Measurements from ENCODE around the gene LHFPL6. TPM values are rescaled to one million over a fixed set of nuclear protein-coding genes. Genes with fewer than 3 reads are reported as not detected.

Gene LHFPL6
- polyA plus RNA-seq, 2 of the 4 experiments (the other 2 are of a cell fraction) = 1.7 to 5.4 TPM

GRCh38 chr13:39302820-39303219, 300.2 kb downstream of the LHFPL6 start:
- POLR2A ChIA-PET = interaction anchor here (0.7 kb wide), 1 partner anchor 464 kb away, joined by 4 read pairs; no protein-coding TSS in a partner anchor
- H3K4me1 ChIP-seq = no peaks in the 10 kb centered on the region
- no peak for FAIRE-seq
- TF ChIP-seq ESRRA (IDR thresholded peaks at IDR 0.05; ENCODE audit: borderline replicate concordance, low read length) (no peak), FOXS1 (CRISPR knock-in tag; IDR thresholded peaks at IDR 0.05) (no peak), RARB (CRISPR knock-in tag; IDR thresholded peaks at IDR 0.05) (no peak), POLR2AphosphoS2 (conservative IDR thresholded peaks at IDR 0.05; ENCODE audit: low read length) (no peak), ATOH8 (CRISPR knock-in tag; IDR thresholded peaks at IDR 0.05; ENCODE audit: low read depth) (no peak), MAFK (IDR thresholded peaks at IDR 0.05; ENCODE audit: partially characterized antibody) (peak; percentile 31), REST (IDR thresholded peaks at IDR 0.05) (no peak), KDM5A (IDR thresholded peaks at IDR 0.05) (no peak)
- DNase-seq (ENCODE audit: low read depth in 1 of 2, low spot score in 1 of 2) = no peak
- H3K27ac ChIP-seq = no peak overlapping the region
- CTCF ChIA-PET = no interaction called here
- no peaks in the 10 kb centered on the region for H3K9me3 ChIP-seq
- 28% methylated on average over 3 of the region's 3 CpGs for WGBS (ENCODE audit: missing lambda C conversion rate)
- H3K4me3 ChIP-seq = no peak overlapping the region
- H3K4me2 ChIP-seq = no peak overlapping the region
- no peak for ATAC-seq

GRCh38 chr13:39298951-39299350, 304.0 kb downstream of the LHFPL6 start:
- Histone ChIP-seq H3K27ac (no peak overlapping the region), H3K4me1 (no peaks in the 10 kb centered on the region), H3K9me3 (no peaks in the 10 kb centered on the region), H3K4me3 (no peak overlapping the region), H3K4me2 (no peak overlapping the region)
- no peak for DNase-seq (ENCODE audit: low read depth in 1 of 2, low spot score in 1 of 2)
- no peak for ATAC-seq
- FAIRE-seq = no peak
- POLR2A ChIA-PET = no interaction called here
- CTCF ChIA-PET = no interaction called here
- TF ChIP-seq RAD21 (conservative IDR thresholded peaks at IDR 0.05 in 1 of 2, IDR thresholded peaks at IDR 0.05 in 1 of 2) (no peak), KDM5A (IDR thresholded peaks at IDR 0.05) (no peak), REST (IDR thresholded peaks at IDR 0.05) (no peak), ZSCAN20 (CRISPR knock-in tag; IDR thresholded peaks at IDR 0.05) (no peak), CBX2 (IDR thresholded peaks at IDR 0.05; ENCODE audit: borderline replicate concordance, low read depth) (no peak), BCL3 (IDR thresholded peaks at IDR 0.05) (no peak)

GRCh38 chr13:39297664-39298171, 305.3 kb downstream of the LHFPL6 start:
- WGBS (ENCODE audit: missing lambda C conversion rate) = 11% methylated on average over 2 of the region's 2 CpGs
- ATAC-seq (no peak), FAIRE-seq (no peak), DNase-seq (ENCODE audit: low read depth in 1 of 2, low spot score in 1 of 2) (no peak)
- Histone ChIP-seq H3K9me3 (no peaks in the 10 kb centered on the region), H3K4me3 (no peak overlapping the region), H3K27ac (no peak overlapping the region), H3K4me2 (no peak overlapping the region), H3K4me1 (no peaks in the 10 kb centered on the region)
- TF ChIP-seq HOXB13 (CRISPR knock-in tag; IDR thresholded peaks at IDR 0.05; ENCODE audit: low read depth) (no peak), MAFK (IDR thresholded peaks at IDR 0.05; ENCODE audit: partially characterized antibody) (no peak), E2F6 (IDR thresholded peaks at IDR 0.05; ENCODE audit: borderline replicate concordance, low read depth) (no peak), CEBPB (IDR thresholded peaks at IDR 0.05) (no peak), FOXS1 (CRISPR knock-in tag; IDR thresholded peaks at IDR 0.05) (no peak), ELK1 (IDR thresholded peaks at IDR 0.05; ENCODE audit: low read depth, low read length) (no peak), HEYL (CRISPR knock-in tag; IDR thresholded peaks at IDR 0.05) (no peak), RARB (CRISPR knock-in tag; IDR thresholded peaks at IDR 0.05) (no peak), FOSB (CRISPR knock-in tag; IDR thresholded peaks at IDR 0.05) (no peak), POLR2AphosphoS2 (conservative IDR thresholded peaks at IDR 0.05; ENCODE audit: low read length) (no peak), MAZ (IDR thresholded peaks at IDR 0.05; ENCODE audit: borderline replicate concordance, low read depth, low read length) (no peak)
- ChIA-PET CTCF (no interaction called here), POLR2A (no interaction called here)
